Endothelial cell (in vitro differentiated cells): ENCODE data around the gene BICDL2. TPM values are rescaled to one million over a fixed set of nuclear protein-coding genes. Genes with fewer than 3 reads are reported as not detected.

Experiments
- DNase-seq: peaks from one replicate; pipeline ENCODE4 v3.0.0; 2021; ENCODE audit warnings: low spot score
- H3K27ac Mint-ChIP-seq: one replicate; pipeline ENCODE4 v1.8.0; 2021; ENCODE audit warnings: mixed read lengths, inconsistent platforms; ENCODE audit not compliant: unreplicated experiment
- H3K27me3 Mint-ChIP-seq: one replicate; pipeline ENCODE4 v1.8.0; 2021; ENCODE audit warnings: mild to moderate bottlenecking, moderate library complexity, mixed read lengths, inconsistent platforms; ENCODE audit not compliant: unreplicated experiment
- H3K36me3 Mint-ChIP-seq: one replicate; pipeline ENCODE4 v1.8.0; 2021; ENCODE audit warnings: mild to moderate bottlenecking, low read depth, mixed read lengths, inconsistent platforms; ENCODE audit not compliant: unreplicated experiment
- H3K4me1 Mint-ChIP-seq: one replicate; pipeline ENCODE4 v1.8.0; 2021; ENCODE audit warnings: mild to moderate bottlenecking, mixed read lengths, inconsistent platforms; ENCODE audit not compliant: unreplicated experiment
- H3K4me3 Mint-ChIP-seq: one replicate; pipeline ENCODE4 v1.8.0; 2021; ENCODE audit warnings: mild to moderate bottlenecking, mixed read lengths, inconsistent platforms; ENCODE audit not compliant: unreplicated experiment
- H3K9me3 Mint-ChIP-seq: one replicate; pipeline ENCODE4 v1.8.0; 2021; ENCODE audit warnings: mixed read lengths, inconsistent platforms; ENCODE audit not compliant: unreplicated experiment
- total RNA-seq: library from RNA; stranded (reverse); fragmentation: NEBNext Ultra II Directional; extraction: Animal tissue kit (Norgen Biotek cat#: 25700); gene quantifications from one replicate; pipeline ENCODE4 v1.2.1, GENCODE V29; 2021; ENCODE audit not compliant: unreplicated experiment
- TF ChIP-seq, protein P1 (sequence below): fragments of 200-600 bp; sonication (generic); IDR thresholded peaks from one replicate; pipeline ENCODE4 v1.5.0; 2021; ENCODE audit warnings: antibody characterized with exemption; ENCODE audit not compliant: unreplicated experiment

The BICDL2 gene
- total RNA-seq, 1 donor from 2014 or later = 0.13 TPM

- Mint-ChIP-seq H3K4me1 (peaks cover 9% of the 10 kb centered on the region), H3K36me3 (peaks cover 24% of the 10 kb centered on the region), H3K4me3 (no peak overlapping the region), H3K9me3 (no peaks in the 10 kb centered on the region), H3K27me3 (peaks cover 18% of the 10 kb centered on the region), H3K27ac (no peak overlapping the region)
- TF ChIP-seq, protein P1, sequence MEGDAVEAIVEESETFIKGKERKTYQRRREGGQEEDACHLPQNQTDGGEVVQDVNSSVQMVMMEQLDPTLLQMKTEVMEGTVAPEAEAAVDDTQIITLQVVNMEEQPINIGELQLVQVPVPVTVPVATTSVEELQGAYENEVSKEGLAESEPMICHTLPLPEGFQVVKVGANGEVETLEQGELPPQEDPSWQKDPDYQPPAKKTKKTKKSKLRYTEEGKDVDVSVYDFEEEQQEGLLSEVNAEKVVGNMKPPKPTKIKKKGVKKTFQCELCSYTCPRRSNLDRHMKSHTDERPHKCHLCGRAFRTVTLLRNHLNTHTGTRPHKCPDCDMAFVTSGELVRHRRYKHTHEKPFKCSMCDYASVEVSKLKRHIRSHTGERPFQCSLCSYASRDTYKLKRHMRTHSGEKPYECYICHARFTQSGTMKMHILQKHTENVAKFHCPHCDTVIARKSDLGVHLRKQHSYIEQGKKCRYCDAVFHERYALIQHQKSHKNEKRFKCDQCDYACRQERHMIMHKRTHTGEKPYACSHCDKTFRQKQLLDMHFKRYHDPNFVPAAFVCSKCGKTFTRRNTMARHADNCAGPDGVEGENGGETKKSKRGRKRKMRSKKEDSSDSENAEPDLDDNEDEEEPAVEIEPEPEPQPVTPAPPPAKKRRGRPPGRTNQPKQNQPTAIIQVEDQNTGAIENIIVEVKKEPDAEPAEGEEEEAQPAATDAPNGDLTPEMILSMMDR = no peak
- no peak for DNase-seq
Observed at GRCh38 chr16:3049921-3050481, 13.3 kb upstream of the BICDL2 start.

- Mint-ChIP-seq H3K27me3 (peaks cover 22% of the 10 kb centered on the region), H3K27ac (no peak overlapping the region), H3K9me3 (no peaks in the 10 kb centered on the region), H3K4me3 (no peak overlapping the region), H3K4me1 (peaks cover 8% of the 10 kb centered on the region), H3K36me3 (peaks cover 11% of the 10 kb centered on the region)
- DNase-seq = no peak
- TF ChIP-seq, protein P1 = no peak
Observed at GRCh38 chr16:3047387-3047720, 10.6 kb upstream of the BICDL2 start.

DNA sequence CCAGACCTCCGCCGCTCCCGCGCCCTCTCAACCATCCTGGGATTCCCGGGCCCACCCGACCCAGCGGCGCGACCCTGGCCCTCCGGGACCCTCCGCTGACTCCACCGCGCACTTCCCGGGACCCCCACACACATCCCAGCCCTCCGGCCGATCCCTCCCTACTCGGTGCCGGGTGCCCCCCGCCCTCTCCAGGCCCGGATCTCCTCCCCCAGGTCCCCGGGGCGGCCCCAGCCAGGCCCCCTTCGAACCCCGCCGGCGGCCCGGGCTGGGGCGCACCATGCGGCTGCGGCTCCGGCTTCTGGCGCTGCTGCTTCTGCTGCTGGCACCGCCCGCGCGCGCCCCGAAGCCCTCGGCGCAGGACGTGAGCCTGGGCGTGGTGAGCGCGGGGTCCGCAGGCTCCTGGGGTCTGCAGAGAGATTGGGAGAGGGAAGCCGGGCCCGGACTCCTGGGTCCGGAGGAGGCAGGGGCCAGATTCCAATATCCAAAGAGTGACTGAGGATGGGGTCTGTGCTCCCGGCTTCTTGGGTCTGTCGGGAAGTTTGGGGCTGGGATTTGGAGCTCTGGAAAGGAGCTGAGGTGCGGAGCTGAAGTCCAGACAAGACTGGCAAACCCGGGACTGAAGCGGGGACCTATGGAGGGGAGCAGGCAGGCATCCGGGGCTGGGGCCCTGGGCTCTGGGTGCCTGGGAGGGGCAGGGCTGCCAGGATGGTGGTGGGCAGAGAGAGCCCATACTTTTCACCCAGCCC is 10.1 kb upstream of the BICDL2 start:
- Mint-ChIP-seq H3K27me3 (peaks cover 22% of the 10 kb centered on the region), H3K4me3 (peak overlapping the region; percentile 78)
- TF ChIP-seq, protein P1 = no peak

DNA sequence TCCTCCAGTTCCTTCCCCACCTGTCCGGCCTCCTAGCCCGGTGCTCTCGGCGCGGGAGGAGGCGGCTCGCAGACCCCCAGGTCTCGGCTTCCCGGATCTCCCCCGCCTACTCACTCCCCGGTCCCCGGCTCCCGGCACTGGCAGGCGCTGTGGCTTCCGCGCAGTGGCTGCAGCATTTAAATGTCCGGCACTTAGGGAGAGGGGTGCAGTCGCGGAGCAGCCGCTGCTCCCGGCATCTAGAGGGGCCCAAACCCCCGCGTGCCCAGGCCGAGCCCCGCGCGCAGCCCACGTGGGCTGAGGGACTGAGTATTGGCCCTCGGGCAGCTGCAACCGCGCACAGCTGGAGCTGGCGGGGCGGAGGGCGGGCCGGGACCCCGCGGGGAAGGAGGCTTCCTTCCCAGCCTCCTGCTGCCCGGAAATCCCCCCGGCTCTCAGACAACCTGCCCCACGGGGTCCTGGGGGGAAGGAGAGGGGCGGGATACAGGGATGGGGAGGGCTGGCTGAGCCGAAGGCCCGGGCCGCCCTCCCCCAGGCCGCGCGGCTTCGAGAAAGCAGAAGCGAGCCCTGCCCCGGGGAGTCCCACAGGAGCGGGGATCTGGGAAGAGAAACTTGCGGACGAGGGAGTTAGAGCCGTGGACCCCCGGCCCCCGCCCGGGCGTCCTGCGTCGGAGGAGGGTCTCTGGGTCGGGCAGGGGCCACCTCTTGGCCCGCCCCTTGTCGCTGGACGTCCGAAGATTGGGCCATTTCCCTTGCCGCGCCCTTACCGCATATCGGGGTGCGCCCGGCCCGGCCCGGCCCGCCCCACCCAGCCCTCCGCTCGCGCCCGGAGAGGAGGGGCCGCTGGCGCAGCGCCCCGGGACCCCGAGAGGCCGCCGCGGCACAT is 9.3 kb upstream of the BICDL2 start, which contains the start of gene MMP25:
Gene MMP25 (plus strand): TSS at position 804 of the 883 bp plus-strand sequence. CDS start 357 bp downstream, outside the sequence.
- TF ChIP-seq, protein P1 = no peak
- Mint-ChIP-seq H3K4me3 (peak within 1 kb of the TSS; percentile 87), H3K27me3 (peaks cover 22% of the 10 kb centered on the region), H3K9me3 (no peaks in the 10 kb centered on the region), H3K4me1 (peaks cover 8% of the 10 kb centered on the region), H3K27ac (no peak within 1 kb of the TSS), H3K36me3 (peaks cover 2% of the 10 kb centered on the region)
- DNase-seq = peak; percentile 58

More for the DNA sequence above, 10.1 kb upstream of the BICDL2 start:
- peaks cover 8% of the 10 kb centered on the region for H3K4me1 Mint-ChIP-seq
- H3K9me3 Mint-ChIP-seq = no peaks in the 10 kb centered on the region
- DNase-seq = no peak
- no peak overlapping the region for H3K27ac Mint-ChIP-seq
- peaks cover 7% of the 10 kb centered on the region for H3K36me3 Mint-ChIP-seq
